GM12864 (cell line): ENCODE results near the gene PCGF1.
A peak's percentile ranks its signal among the peaks of the same experiment; 100 is the strongest.
"Not testable (repeated sequence)": the region's sequence is repeated elsewhere in the genome, so short reads cannot be mapped to it uniquely, and the experiment has no call there.

Source experiments
- DNase-seq: peaks from one replicate; pipeline ENCODE4 v3.0.0-alpha.2; 2011; ENCODE audit warnings: low read depth
- H3K4me3 ChIP-seq: 2 replicates; pipeline ENCODE4 v1.5.1; 2011; ENCODE audit warnings: mild to moderate bottlenecking, low read depth, low read length, control low read depth
- CTCF ChIP-seq: IDR thresholded peaks from 2 replicates; pipeline ENCODE4 v1.5.1; 2011; ENCODE audit warnings: low read depth, mild to moderate bottlenecking, moderate library complexity, low read length, control low read depth, inconsistent platforms; ENCODE audit errors: missing control alignments

PCGF1 gene

GRCh38 chr2:74488643-74489481, 18.6 kb downstream of the PCGF1 start:
- DNase-seq = no peak
- H3K4me3 ChIP-seq = no peak overlapping the region
- TF ChIP-seq CTCF = no peak

GRCh38 chr2:74486141-74486540, 21.4 kb downstream of the PCGF1 start:
- H3K4me3 ChIP-seq = no peak overlapping the region
- DNase-seq = no peak
- TF ChIP-seq CTCF = no peak

- not testable (repeated sequence) for DNase-seq
- H3K4me3 ChIP-seq = peak overlapping the region; percentile 95
Observed at GRCh38 chr2:74483675-74484164, 23.8 kb downstream of the PCGF1 start.

GRCh38 chr2:74482801-74483674, 24.5 kb downstream of the PCGF1 start, which contains the start of the genes CCDC142 and TTC31:
TSS of gene CCDC142 (minus strand) at chr2:74482998. CDS start at chr2:74482837, 161 bp downstream.
TSS of gene TTC31 (plus strand) at chr2:74483081. CDS start at chr2:74483096, 15 bp downstream.
- peak; percentile 84 for DNase-seq
- TF ChIP-seq CTCF = peak; percentile 92

GRCh38 chr2:74481961-74482800, 25.3 kb downstream of the PCGF1 start:
- TF ChIP-seq CTCF = no peak
- H3K4me3 ChIP-seq = peak overlapping the region; percentile 95
- DNase-seq = no peak

More at GRCh38 chr2:74482801-74483674, 24.5 kb downstream of the PCGF1 start, which contains the start of the genes CCDC142 and TTC31:
- H3K4me3 ChIP-seq = peak within 1 kb of the TSS; percentile 95

- DNase-seq = no peak
- H3K4me3 ChIP-seq = peak overlapping the region; percentile 95
- no peak for TF ChIP-seq CTCF
Observed at GRCh38 chr2:74481431-74481830, 26.1 kb downstream of the PCGF1 start.
